ENCODE results near the gene BANK1.

Gene BANK1

GRCh38 chr4:102089850-102090621 is 299.5 kb downstream of the BANK1 start:
- TF ChIP-seq POLR2AphosphoS5 (IDR thresholded peaks at IDR 0.05; ENCODE audit: low read depth): no peak
- no peak for TF ChIP-seq CTCF (IDR thresholded peaks at IDR 0.05; ENCODE audit: insufficient read depth, low read length)
- TF ChIP-seq SPI1 (IDR thresholded peaks at IDR 0.05; ENCODE audit: borderline replicate concordance, low read depth): no peak
- TF ChIP-seq REST (IDR thresholded peaks at IDR 0.05; ENCODE audit: insufficient replicate concordance, low read depth): no peak
- TF ChIP-seq GABPA (IDR thresholded peaks at IDR 0.05; ENCODE audit: low read depth): no peak
- H3K27me3 ChIP-seq (ENCODE audit: insufficient read depth, poor library complexity, severe bottlenecking): no peaks in the 10 kb centered on the region
- H3K27ac ChIP-seq (replicated peaks): no peak overlapping the region
- H3K4me3 ChIP-seq (replicated peaks; ENCODE audit: insufficient read depth, low read length): no peak overlapping the region
- DNase-seq (ENCODE audit: low read depth in 1 of 2, low spot score in 1 of 2): no peak

- no peak overlapping the region for H3K4me3 ChIP-seq (replicated peaks; ENCODE audit: insufficient read depth, low read length)
- no peak overlapping the region for H3K27ac ChIP-seq (replicated peaks)
- no peak for DNase-seq (ENCODE audit: low read depth in 1 of 2, low spot score in 1 of 2)
- no peaks in the 10 kb centered on the region for H3K27me3 ChIP-seq (ENCODE audit: insufficient read depth, poor library complexity, severe bottlenecking)
- no peak for TF ChIP-seq GABPA (IDR thresholded peaks at IDR 0.05; ENCODE audit: low read depth)
- no peak for TF ChIP-seq POLR2AphosphoS5 (IDR thresholded peaks at IDR 0.05; ENCODE audit: low read depth)
- TF ChIP-seq CTCF (IDR thresholded peaks at IDR 0.05; ENCODE audit: insufficient read depth, low read length): no peak
- no peak for TF ChIP-seq REST (IDR thresholded peaks at IDR 0.05; ENCODE audit: insufficient replicate concordance, low read depth)
Observed at GRCh38 chr4:102091656-102092055, 301.1 kb downstream of the BANK1 start.

- H3K4me3 ChIP-seq (replicated peaks; ENCODE audit: insufficient read depth, low read length): no peak overlapping the region
- TF ChIP-seq SPI1 (IDR thresholded peaks at IDR 0.05; ENCODE audit: borderline replicate concordance, low read depth) (no peak), GABPA (IDR thresholded peaks at IDR 0.05; ENCODE audit: low read depth) (no peak), POLR2AphosphoS5 (IDR thresholded peaks at IDR 0.05; ENCODE audit: low read depth) (no peak), REST (IDR thresholded peaks at IDR 0.05; ENCODE audit: insufficient replicate concordance, low read depth) (no peak), CTCF (IDR thresholded peaks at IDR 0.05; ENCODE audit: insufficient read depth, low read length) (no peak)
- H3K27ac ChIP-seq (replicated peaks): no peak overlapping the region
- DNase-seq (ENCODE audit: low read depth in 1 of 2, low spot score in 1 of 2): no peak
- H3K27me3 ChIP-seq (ENCODE audit: insufficient read depth, poor library complexity, severe bottlenecking): no peaks in the 10 kb centered on the region
Observed at GRCh38 chr4:102094481-102094880, 304.0 kb downstream of the BANK1 start.

Measured in HL-60 (cell line).